Heart left ventricle (tissue), 13 donors: ENCODE results near the gene TCAP.

Experiments used
- POLR2A ChIP-seq, 2 donors: fragments of 450-650 bp; IDR thresholded peaks; one replicate each; pipeline ENCODE4 v1.6.1; 2017; ENCODE audit warnings: antibody characterized with exemption in 2 of 2, mild to moderate bottlenecking in 2 of 2, moderate library complexity in 2 of 2
- TF ChIP-seq, protein P1 (sequence below), 12 donors: fragments of 200-600 bp; sonication (generic) in 4 of 12; IDR thresholded peaks; one replicate each; pipeline versions ENCODE4 v1.5.0 to v1.8.0; 2018 to 2022; ENCODE audit warnings: antibody characterized with exemption in 12 of 12, mild to moderate bottlenecking in 5 of 12
- donor health status: ischemic (EF 13 %, LVEDD 7.1; RV severe dilation, severe dysfunction).
- donor health status: DM: no; HTN: yes; CAD: no.
- donor health status: DM: no; HTN: no; CAD: no.
- donor health status: ischemic (EF 25% LVEDD 6.9; RV normal size, moderate dysfunction).
- donor health status: ischemic (EF 25% LVEDD 5.7; RV mildly dilated, moderate dysfunction).
- donor health status: ischemic (EF 35%, LVEDD 5.7; RV mildly dilated, moderate dysfunction).
- donor health status: nonischemic (EF 11% LVEDD 7.7; RV severe dilation, severe dysfunction).
- donor health status: DM: yes; HTN: yes; CAD: no.
- donor health status: PGD.
- donor health status: ischemic (EF 29% LVEDD 5.4; RV normal size, mild dysfunction).
- donor health status: nonischemic (EF 23%, LVEDD 6.1; RV moderate dilation, normal function).

DNA sequence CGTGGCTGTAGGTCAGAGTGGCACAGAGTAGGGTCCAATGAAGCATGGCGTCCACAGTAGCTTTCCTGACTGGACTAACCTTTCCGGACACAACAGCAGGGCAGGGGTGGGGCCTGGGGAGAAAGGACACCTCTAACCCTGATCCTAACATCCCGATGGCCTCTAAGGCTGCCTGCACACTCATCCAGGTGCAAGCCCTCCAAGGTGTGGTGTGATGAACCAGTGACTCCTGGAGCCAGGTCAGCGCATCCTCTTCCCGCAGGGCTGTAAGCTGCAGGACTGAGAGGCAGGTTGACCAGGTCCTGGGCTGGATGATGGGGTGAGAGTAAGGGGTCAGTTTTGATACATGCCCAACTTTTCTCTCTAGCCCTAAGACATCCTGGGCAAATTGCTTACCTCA is 31.6 kb downstream of the TCAP start:
- TF ChIP-seq, protein P1, sequence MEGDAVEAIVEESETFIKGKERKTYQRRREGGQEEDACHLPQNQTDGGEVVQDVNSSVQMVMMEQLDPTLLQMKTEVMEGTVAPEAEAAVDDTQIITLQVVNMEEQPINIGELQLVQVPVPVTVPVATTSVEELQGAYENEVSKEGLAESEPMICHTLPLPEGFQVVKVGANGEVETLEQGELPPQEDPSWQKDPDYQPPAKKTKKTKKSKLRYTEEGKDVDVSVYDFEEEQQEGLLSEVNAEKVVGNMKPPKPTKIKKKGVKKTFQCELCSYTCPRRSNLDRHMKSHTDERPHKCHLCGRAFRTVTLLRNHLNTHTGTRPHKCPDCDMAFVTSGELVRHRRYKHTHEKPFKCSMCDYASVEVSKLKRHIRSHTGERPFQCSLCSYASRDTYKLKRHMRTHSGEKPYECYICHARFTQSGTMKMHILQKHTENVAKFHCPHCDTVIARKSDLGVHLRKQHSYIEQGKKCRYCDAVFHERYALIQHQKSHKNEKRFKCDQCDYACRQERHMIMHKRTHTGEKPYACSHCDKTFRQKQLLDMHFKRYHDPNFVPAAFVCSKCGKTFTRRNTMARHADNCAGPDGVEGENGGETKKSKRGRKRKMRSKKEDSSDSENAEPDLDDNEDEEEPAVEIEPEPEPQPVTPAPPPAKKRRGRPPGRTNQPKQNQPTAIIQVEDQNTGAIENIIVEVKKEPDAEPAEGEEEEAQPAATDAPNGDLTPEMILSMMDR (IDR thresholded peaks at IDR 0.05) = no peak
- no peak for TF ChIP-seq POLR2A (IDR thresholded peaks at IDR 0.05)
